NCI-H2081 treated with DMSO at 0.1 percent for 48 hours (cell line): ENCODE measurements around the gene SPOCK3.

Experiments
- DNase-seq: peaks from one replicate; lab custom pipeline; 2025; lab: John Stamatoyannopoulos, UW

SPOCK3 gene

DNA sequence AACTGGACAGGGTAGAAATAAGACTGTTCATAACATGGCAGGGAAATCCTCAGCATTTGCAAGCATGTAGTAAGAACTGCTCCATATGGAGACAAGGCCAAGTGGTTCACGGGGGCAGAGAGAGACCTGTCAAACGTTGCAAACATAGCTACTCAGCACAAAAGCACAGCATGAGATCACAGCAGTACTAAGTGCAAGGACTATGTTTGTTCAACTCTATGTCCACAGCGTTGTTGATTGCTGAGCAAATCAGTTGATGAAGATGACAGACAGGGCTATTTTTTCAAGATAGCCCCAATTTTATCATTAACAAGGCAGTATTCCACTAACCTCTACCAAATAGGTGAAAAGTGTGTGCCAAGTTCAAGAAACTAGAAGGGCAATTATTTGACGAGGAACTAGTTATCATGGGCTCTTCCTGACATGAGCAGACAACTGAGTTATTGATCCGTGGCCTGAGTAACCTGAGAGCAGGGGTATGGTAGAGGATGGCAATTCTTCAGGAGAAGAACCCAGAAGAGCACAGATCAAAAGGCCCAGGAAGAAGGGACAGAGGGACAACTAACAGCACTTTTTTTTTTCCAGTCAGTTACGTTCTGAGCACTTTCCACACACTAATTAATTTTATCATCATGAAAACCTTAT lies 57.4 kb downstream of the SPOCK3 start:
- DNase-seq = peak; percentile 59

DNA sequence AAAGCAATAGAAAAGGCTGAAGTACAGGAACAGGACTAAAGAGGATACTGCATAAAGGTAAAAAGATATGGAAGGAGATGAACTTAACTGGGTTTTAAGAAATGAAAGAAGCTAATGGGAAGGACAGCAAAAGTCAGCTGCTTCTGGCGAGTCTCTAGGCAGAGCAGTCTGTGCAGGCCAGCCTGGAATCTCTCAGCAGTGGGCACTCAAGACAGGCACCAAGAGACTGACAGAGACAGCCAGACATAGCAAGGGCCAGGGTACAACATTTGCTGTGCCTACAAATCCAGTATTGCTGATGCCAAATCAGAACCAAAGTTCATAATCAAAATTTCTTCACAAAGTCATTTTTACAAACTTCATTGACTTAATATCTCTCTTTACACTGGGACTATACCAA lies 62.4 kb downstream of the SPOCK3 start:
- DNase-seq = no peak

DNA sequence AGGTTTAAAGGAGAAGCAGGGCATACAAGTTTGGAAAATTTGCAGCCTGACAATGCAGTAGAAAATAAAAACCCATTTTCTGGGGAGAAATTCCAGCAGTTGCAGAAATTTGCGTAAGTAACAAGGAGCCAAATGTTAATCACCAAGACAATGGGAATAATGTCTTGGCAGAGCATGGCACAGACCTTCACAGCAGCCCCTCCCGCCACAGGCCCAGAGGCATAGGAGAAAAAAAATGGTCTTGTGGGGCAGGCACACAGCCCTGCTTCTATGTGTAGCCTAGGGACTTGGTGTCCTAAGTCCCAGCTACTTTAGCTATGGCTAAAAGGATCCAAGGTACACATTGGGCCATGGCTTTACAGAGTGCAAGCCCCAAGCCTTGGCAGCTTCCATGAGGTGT lies 65.7 kb downstream of the SPOCK3 start:
- no peak for DNase-seq

DNA sequence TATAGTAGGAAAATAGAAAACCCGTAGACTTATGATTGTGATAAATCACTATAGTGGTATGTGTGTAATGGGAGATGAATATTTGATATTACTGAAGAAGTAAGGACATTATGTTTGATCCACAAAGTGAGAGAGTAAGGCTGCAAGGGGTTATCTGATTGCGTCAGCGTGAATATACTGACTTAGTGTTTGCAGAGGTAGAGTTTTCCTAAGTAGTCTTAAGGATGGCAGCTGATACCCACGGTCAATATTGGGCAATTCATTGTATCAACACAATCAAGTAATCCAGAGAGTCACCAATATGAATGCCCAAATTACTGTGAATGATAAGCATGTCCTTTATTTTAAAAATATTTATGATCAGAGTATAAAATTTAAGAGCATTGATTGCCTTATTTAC lies 83.7 kb downstream of the SPOCK3 start:
- DNase-seq = no peak

DNA sequence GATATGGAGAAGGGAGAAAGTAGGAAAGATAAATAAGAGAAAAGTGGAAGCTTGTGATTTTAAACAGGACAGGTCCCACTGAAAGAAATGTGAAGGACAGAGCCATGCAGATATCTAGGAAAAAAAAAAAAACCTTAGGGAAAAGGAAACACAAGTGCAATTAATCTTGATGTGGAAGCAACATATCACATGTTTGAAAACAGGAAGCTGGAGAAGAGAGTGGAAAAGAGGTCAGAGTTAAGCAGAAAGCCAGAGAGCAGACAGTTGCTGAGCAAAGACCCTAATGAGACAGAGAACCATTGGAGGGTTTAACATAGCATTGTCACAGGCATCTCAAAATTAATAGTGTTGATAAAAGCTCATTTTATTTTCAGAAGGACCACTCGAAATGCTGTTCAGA lies 89.7 kb downstream of the SPOCK3 start:
- DNase-seq = no peak

DNA sequence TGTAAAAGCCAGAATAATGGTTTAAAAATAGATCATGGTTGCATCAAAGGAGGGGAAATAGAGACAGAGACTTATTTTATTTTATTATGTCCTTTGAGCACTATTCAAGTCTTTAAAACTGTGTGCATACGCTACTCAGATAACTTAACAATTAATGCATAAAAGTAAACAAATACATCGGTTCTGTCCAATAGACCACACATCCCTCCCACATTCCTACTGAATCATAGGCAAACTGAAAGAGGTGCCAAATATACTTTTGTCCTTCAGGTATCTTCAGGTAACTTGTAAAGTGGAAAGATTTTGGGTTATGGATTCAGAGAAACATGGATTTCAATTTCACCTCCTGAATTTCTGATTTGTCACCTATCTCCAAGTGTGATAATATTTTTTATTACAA lies 91.3 kb downstream of the SPOCK3 start:
- no peak for DNase-seq

DNA sequence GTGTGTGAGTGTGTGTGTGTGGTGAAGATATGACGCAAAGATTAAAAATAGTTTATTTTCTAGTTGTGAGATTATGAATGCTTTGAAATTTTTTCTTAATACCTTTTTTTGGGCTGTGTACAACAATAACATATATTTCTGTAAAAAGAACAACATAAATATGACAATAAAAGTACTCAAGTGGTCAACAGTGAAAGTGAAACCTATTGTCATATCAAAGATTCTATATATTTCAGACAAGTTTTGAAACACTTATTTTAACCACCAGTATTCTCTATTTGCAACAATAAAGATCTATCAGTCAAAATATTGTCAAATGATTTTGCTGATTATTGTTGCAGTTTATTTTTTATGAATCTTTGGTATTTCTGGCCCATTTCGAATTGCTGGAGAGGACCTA lies 98.0 kb downstream of the SPOCK3 start:
- no peak for DNase-seq

DNA sequence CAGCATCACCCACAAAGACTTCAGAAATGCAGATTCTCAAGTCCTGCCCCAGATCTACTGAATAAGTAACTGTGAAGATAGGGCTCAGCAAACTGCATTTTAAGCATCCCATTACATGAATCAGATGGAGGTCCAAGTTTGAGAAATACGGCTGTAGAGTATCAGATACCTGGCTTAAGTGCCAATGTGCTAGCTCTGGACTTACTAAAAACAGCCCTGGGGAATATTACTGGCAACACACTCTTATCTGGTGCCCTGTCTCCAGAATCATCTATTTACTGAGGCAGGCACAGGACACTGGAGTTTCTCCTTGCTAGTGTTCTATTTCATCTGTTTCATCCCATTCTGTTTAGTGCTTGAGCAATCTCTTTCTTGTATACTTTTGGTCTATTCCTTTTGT lies 105.1 kb downstream of the SPOCK3 start:
- DNase-seq = no peak

DNA sequence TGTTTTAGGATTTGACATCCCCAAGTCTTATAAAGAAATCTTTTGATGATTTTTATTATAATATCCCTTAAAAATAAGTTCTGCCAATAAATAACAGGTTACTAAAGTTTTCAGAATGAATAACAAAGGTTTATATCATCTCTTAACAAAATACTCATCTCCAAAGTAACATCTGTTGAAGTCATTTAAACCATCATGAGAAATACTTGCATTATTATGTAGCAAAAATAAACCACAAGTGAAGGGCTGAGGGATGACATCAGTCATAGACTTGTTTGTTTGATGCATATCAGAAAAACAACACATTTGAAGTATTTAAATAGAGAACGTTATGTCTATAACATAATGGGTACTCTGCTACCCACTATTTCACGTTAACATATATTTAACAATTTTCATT lies 114.9 kb downstream of the SPOCK3 start:
- no peak for DNase-seq

DNA sequence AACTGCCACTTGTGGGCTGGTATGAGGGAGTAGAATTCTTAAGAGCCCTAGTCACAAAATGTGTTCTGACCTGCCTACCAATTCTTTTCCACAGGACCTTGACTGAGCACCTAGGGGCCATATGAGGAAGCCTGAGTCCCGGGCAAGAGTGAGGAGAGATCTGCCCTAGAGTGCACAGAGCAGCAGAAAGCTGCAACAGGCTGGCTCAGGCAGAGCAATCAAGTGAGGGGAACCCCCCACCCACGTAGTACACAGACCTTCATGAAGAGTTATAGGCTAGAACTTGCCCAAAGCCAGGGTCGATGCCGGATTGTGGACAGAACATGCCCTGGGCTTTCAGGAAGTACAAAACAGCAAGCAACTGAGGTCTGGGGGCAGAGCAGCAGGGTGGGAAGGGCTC lies 117.0 kb downstream of the SPOCK3 start:
- no peak for DNase-seq

DNA sequence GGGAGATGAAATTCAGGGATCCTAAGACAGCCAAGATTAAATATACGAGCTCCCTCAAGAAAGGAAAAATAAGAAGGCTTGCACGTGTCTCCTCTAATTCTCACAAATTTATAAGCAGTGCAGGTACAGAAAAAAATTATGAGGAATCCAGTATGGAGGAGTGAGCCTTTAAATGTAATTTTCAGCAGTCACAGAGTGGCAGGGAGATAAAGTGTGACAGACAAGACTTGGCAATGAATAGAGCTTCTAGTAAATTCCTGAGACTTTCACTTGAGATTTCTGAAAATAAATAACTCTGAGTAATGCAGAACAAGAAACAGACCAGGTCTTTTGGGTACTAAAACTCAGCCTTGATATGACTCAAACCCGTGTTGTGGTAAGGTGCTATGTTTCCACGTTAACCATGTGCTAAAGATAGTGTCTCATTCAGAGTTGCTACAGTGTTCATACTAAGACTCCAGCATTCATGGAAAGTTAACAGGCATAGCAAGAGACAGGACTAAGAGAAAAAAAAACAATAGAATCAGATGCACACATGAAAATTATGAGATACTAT lies 119.8 kb downstream of the SPOCK3 start:
- no peak for DNase-seq

DNA sequence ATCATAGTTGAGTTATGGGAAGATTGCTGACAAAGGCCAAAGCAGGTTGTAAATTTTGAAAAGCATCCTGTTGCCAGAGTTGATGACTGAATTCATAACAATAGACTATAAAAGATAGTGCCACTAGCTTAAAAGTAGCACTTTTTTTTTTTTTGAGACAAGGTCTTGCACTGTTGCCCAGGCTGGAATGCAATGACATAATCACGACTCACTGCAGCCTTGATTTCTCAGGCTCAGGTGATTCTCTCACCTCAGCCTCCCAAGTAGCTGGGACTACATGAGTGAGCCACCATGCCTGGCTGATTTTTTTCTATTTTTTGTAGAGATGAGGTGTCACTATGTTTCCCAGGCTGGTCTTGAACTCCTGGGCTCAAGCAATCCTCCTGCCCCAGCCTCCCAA lies 122.7 kb downstream of the SPOCK3 start:
- DNase-seq = no peak

DNA sequence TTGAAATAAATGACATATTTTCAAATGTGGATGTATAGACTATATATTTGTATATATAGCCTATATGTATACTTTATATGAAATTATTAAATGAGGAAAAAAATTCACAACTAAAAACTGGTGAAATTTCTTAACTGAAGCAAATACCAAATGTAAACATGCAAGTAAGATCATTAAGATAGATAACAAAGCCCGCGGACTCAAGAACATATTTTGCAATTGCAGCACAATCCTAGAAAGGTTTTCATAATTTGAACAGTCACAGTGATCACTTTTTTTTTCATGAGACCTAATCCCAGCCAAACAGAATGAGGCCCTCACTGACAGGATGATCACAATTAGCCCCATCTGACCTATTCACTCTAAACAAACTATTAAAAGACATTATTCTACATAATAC lies 123.2 kb downstream of the SPOCK3 start:
- no peak for DNase-seq

DNA sequence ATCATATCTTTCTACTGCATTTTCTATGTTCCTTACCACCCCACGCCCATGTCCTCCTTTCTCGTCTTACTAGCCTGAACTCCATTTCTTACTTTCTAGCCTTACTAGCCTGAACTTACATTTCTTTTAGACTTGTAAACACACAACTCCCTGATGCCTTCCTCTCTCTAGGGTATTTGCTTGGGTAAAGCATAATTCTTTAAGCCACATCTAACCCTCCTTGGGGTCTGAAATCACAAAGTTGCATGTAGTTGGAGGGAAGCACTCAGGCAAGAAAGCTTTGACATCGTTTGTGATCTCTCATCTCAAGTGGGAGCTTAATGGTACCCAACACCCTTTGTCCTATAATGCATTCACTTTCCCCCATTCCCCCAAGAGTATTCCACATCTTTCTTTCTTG lies 124.4 kb downstream of the SPOCK3 start:
- DNase-seq = no peak

DNA sequence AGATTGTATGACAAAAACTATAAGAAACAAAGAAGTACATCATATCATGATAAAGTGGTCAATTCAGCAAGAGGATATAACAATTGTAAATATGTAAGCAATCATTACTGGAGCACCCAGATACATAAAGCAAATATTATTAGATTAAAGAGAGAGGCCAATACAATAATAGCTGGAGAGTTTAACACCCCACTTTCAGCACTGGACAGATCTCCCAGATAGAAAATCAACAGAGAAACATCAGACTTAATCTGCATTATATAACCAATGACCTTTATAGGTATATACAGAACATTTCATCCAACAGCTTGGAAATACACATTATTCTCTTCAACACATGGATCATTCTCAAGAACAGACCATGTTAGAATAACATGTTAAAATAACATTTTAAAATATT lies 128.4 kb downstream of the SPOCK3 start:
- DNase-seq = no peak

DNA sequence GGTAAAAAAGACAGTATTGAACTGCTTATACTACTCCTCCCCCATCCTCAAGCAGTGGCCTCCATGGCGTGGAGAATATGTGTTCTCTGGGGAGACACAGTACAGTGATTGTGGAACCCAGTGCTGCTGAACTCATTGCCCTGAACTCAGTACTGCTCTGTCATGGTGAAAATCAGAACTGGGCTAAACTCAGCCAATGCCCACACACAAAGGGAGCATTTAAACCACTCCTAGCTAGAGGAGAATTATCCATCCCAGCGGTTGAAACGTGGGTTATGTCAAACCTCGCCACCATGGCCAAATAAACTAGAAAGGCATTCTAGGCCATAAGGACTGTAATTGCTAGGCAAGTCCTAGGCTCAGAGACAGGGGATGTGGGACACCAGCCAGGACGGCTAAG lies 131.8 kb downstream of the SPOCK3 start:
- no peak for DNase-seq

DNA sequence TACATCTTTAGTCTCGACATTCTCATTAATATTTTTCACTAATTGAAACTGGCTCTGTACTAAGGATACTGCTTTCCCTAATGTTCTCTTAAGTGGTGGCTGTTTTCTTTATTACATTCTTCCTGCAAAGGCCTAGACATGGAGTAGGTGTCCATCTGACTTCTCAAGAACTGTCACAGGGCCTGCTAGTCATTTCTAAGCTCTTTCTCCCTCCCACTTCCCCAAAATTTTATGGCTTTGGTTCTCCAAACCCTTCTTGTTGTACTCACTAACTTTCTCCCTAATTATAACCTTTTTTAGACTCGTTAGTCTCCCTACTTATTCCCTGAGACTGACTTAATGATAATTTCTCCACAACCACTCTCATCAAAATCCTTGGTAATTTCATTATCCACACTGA lies 133.3 kb downstream of the SPOCK3 start:
- DNase-seq = no peak

DNA sequence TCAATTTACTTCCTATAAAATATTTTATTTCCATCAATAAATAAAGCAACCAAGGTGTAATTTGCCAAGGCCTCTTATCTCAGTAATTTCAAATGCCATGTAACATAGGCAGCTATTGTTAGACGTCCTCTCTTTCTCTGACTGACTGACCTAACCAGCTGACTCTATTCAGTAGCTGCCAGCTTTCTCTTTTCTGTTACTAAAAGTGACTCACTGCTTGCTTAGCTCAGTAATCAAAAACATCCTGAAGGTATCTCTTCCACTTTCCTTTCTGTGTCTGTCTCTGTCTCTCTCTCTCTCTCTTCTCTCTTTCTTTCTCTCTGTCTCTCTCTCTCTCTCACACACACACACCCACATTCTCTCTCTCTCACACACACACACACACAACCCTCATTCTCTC lies 134.2 kb downstream of the SPOCK3 start:
- peak; percentile 5 for DNase-seq

DNA sequence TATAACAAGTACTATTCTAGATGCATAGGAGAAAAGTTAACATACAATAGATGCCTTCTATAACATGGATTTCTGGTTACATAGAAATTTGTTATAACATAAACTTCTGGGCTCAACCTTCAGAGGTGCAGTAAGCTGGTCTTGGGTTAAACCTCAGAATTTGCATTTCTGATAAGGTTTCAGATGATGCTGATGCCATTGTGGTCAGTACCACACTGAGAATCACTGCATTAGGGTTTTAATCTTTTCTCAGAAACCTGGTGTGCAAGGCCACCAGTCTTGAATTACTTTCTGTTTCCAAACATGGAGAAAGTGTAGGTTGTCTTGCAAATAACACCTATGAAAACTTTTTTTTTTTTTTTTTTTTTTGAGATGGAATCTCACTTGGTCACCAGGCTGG lies 146.2 kb downstream of the SPOCK3 start:
- DNase-seq = no peak

DNA sequence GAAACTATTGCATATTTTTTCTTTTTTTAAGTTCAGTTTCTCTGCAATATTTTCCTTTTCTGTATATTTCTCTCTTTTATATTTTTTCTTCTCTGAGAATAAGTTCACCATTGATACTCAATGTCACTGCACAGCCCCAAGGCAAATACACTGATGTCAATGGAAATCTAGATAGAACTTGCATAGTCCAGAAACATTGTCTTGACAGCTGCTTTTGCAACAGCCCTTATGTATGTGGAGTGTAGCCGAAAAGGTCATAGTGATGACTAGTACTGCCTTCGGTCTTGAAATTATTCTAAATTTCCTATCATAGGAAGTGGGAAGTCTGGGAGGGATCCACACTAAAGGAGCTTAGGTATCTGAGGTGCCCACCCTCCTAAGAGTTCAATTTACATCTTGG lies 150.0 kb downstream of the SPOCK3 start:
- DNase-seq = no peak

DNA sequence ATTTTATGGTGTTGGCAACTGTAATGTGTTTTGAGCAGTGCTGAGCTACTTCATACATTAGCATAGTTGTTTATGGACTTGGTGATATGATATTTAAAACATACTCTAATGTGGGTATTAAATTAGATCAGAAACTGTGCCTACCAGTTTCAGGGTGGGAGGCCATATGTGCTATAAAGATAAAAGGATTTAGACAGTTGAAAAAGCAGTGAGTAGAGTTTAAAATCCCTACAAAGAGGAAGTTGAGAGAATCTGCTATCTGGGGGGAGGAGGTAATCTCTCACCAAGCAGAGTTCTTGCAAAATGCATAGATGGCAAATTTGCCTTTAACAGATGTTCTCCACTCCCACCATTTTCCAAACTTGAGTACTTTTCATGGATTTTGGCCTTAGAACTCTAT lies 154.5 kb downstream of the SPOCK3 start:
- no peak for DNase-seq

DNA sequence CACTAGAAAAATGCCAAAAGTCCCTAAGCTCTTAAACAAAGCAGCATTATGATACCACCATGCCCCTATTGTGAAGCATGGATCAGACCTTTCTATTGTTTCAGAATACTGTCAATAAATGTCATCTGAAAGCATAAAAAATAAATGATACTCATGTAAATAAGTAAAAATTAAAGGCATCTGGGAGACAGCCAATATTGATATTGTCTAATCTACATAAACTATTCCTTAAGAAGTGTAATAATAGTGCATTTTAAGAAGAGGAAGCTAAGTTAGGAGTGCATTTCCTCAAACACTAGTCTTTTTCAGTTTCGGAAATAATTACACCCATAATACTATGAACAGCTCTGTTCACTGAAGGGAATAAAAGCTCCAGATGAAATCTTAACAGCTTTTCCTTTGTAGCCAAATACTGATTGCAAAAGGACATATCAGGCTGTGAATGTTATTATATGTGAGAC lies 181.6 kb downstream of the SPOCK3 start:
- no peak for DNase-seq

DNA sequence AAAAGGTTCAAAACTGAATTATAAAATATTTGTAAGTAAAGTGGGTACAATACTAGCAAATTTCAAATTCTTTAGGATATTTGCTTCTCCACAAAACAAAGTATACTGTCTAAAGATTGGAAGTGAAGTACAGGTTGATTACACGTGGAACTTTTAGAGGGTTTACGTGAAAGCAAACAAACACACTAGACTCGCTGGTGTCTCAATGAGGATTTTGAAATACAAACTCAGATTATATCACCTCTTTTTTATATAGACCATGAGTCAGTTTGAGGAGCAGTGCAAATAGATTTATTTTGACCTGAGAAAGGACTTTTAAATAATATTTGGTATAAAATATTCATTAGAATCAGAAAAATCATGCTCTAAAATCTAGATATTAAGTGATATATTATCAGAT lies 185.0 kb downstream of the SPOCK3 start:
- no peak for DNase-seq

DNA sequence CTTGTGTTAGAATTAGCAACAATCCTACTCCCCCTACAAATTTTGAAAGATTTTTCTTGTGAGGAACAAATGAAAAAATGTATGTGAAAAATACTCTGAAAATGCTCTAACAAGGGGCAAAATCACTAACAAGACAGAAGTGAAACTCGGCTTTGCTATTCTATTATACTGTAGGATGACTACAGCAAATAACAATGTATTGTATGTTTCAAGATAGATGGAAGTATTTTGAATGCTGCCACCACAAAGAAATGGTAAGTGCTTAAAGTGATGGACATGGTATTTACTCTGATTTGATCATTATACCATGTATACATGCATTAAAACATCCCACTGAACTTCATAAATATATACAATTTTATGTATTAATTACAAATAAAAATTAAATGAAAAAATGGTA lies 192.8 kb downstream of the SPOCK3 start:
- no peak for DNase-seq
